T-helper 17 cell (primary cell): Measurements from ENCODE around the gene RAB11FIP4. TPM values are rescaled to one million over a fixed set of nuclear protein-coding genes. Genes with fewer than 3 reads are reported as not detected.

ENCODE experiments used
- ATAC-seq: fragments of 150-1000 bp; cut with Tn5 transposase; 2 replicates; pipeline ENCODE4 v1.10.0; 2021; ENCODE audit warnings: mild to moderate bottlenecking, moderate library complexity
- DNase-seq, 3 donors: peaks; one replicate each; pipeline versions ENCODE4 v3.0.0 to v3.0.0-alpha.2; 2020 to 2021
- H3K9me3 ChIP-seq: one replicate; pipeline ENCODE4 v1.7.0; 2013; ENCODE audit warnings: low read length, mild to moderate bottlenecking; ENCODE audit not compliant: control insufficient read depth, poor library complexity, severe bottlenecking
- H3K27ac Mint-ChIP-seq: one replicate; pipeline ENCODE4 v1.8.0; 2022; ENCODE audit warnings: mild to moderate bottlenecking, moderate library complexity, mixed read lengths
- H3K27me3 Mint-ChIP-seq: one replicate; pipeline ENCODE4 v1.8.0; 2022; ENCODE audit warnings: mixed read lengths
- H3K36me3 Mint-ChIP-seq: one replicate; pipeline ENCODE4 v1.8.0; 2022; ENCODE audit warnings: low read depth, mixed read lengths
- H3K4me1 Mint-ChIP-seq: one replicate; pipeline ENCODE4 v1.8.0; 2022; ENCODE audit warnings: mild to moderate bottlenecking, mixed read lengths
- H3K4me3 Mint-ChIP-seq: one replicate; pipeline ENCODE4 v1.8.0; 2022; ENCODE audit warnings: mild to moderate bottlenecking, moderate library complexity, mixed read lengths
- total RNA-seq, 4 donors: library from RNA in 2 of 4; stranded (reverse) in 2 of 4; gene quantifications; one replicate each; pipeline ENCODE4 v1.2.3 and lab custom pipeline; 2022 to 2026

The RAB11FIP4 gene
- total RNA-seq, 2 donors from 2014 or later = 47.4 to 61.9 TPM

GRCh38 chr17:31456814-31457213, 65.3 kb downstream of the RAB11FIP4 start:
- Mint-ChIP-seq H3K4me3 (no peak overlapping the region), H3K27ac (no peak overlapping the region), H3K27me3 (no peaks in the 10 kb centered on the region), H3K36me3 (no peaks in the 10 kb centered on the region), H3K4me1 (peaks cover 2% of the 10 kb centered on the region)
- ATAC-seq (no peak), DNase-seq (no peak)
- no peaks in the 10 kb centered on the region for H3K9me3 ChIP-seq

GRCh38 chr17:31457391-31458234, 66.1 kb downstream of the RAB11FIP4 start:
- Mint-ChIP-seq H3K36me3 (no peaks in the 10 kb centered on the region), H3K27ac (no peak overlapping the region), H3K27me3 (no peaks in the 10 kb centered on the region), H3K4me1 (peaks cover under 1% of the 10 kb centered on the region), H3K4me3 (no peak overlapping the region)
- ATAC-seq = no peak
- H3K9me3 ChIP-seq = no peaks in the 10 kb centered on the region
- DNase-seq = no peak

- H3K27ac Mint-ChIP-seq = no peak overlapping the region
- H3K4me1 Mint-ChIP-seq = no peaks in the 10 kb centered on the region
These were observed 67.4 kb downstream of the RAB11FIP4 start for GRCh38 chr17:31458829-31459228.

GRCh38 chr17:31459716-31460115, 68.2 kb downstream of the RAB11FIP4 start:
- Mint-ChIP-seq H3K27ac (no peak overlapping the region), H3K27me3 (no peaks in the 10 kb centered on the region), H3K4me3 (no peak overlapping the region), H3K4me1 (no peaks in the 10 kb centered on the region), H3K36me3 (no peaks in the 10 kb centered on the region)
- H3K9me3 ChIP-seq = no peaks in the 10 kb centered on the region
- ATAC-seq (no peak), DNase-seq (no peak)

More at GRCh38 chr17:31458829-31459228, 67.4 kb downstream of the RAB11FIP4 start:
- no peak overlapping the region for H3K4me3 Mint-ChIP-seq
- ATAC-seq = no peak
- no peak for DNase-seq
- no peaks in the 10 kb centered on the region for H3K27me3 Mint-ChIP-seq
- no peaks in the 10 kb centered on the region for H3K9me3 ChIP-seq
- no peaks in the 10 kb centered on the region for H3K36me3 Mint-ChIP-seq

- H3K27ac Mint-ChIP-seq = no peak overlapping the region
- H3K27me3 Mint-ChIP-seq = no peaks in the 10 kb centered on the region
- H3K4me3 Mint-ChIP-seq = no peak overlapping the region
- no peaks in the 10 kb centered on the region for H3K36me3 Mint-ChIP-seq
- no peaks in the 10 kb centered on the region for H3K9me3 ChIP-seq
- no peak for ATAC-seq
- H3K4me1 Mint-ChIP-seq = no peaks in the 10 kb centered on the region
- DNase-seq = no peak
These were observed 68.8 kb downstream of the RAB11FIP4 start for GRCh38 chr17:31460226-31460721.

- Mint-ChIP-seq H3K27ac (no peak overlapping the region), H3K27me3 (no peaks in the 10 kb centered on the region), H3K4me3 (no peak overlapping the region), H3K36me3 (no peaks in the 10 kb centered on the region), H3K4me1 (no peaks in the 10 kb centered on the region)
- no peak for DNase-seq
- no peaks in the 10 kb centered on the region for H3K9me3 ChIP-seq
- no peak for ATAC-seq
These were observed 69.8 kb downstream of the RAB11FIP4 start for GRCh38 chr17:31461227-31461810.

- DNase-seq (no peak), ATAC-seq (no peak)
- H3K4me3 Mint-ChIP-seq = no peak overlapping the region
- peaks cover under 1% of the 10 kb centered on the region for H3K4me1 Mint-ChIP-seq
- H3K27ac Mint-ChIP-seq = no peak overlapping the region
- H3K36me3 Mint-ChIP-seq = no peaks in the 10 kb centered on the region
- no peaks in the 10 kb centered on the region for H3K27me3 Mint-ChIP-seq
- H3K9me3 ChIP-seq = no peaks in the 10 kb centered on the region
These were observed 70.8 kb downstream of the RAB11FIP4 start for GRCh38 chr17:31462261-31462660.

- no peak for DNase-seq
- Mint-ChIP-seq H3K4me3 (no peak overlapping the region), H3K27ac (no peak overlapping the region), H3K36me3 (no peaks in the 10 kb centered on the region), H3K4me1 (peaks cover 8% of the 10 kb centered on the region), H3K27me3 (no peaks in the 10 kb centered on the region)
- H3K9me3 ChIP-seq = no peaks in the 10 kb centered on the region
- no peak for ATAC-seq
These were observed 74.8 kb downstream of the RAB11FIP4 start for GRCh38 chr17:31466096-31466760.

GRCh38 chr17:31467502-31468256, 76.2 kb downstream of the RAB11FIP4 start:
- Mint-ChIP-seq H3K4me3 (no peak overlapping the region), H3K4me1 (peaks cover 8% of the 10 kb centered on the region), H3K27me3 (peaks cover 6% of the 10 kb centered on the region), H3K36me3 (no peaks in the 10 kb centered on the region), H3K27ac (no peak overlapping the region)
- DNase-seq (no peak), ATAC-seq (no peak)
- H3K9me3 ChIP-seq = no peaks in the 10 kb centered on the region

- Mint-ChIP-seq H3K4me3 (no peak overlapping the region), H3K4me1 (peaks cover 8% of the 10 kb centered on the region), H3K27ac (peak overlapping the region; percentile 67), H3K27me3 (peaks cover 14% of the 10 kb centered on the region), H3K36me3 (no peaks in the 10 kb centered on the region)
- DNase-seq (no peak), ATAC-seq (no peak)
- no peaks in the 10 kb centered on the region for H3K9me3 ChIP-seq
These were observed 78.5 kb downstream of the RAB11FIP4 start for GRCh38 chr17:31469959-31470358.

- no peaks in the 10 kb centered on the region for H3K9me3 ChIP-seq
- DNase-seq = no peak
- Mint-ChIP-seq H3K27ac (peak overlapping the region; percentile 67), H3K4me3 (no peak overlapping the region), H3K4me1 (peaks cover 8% of the 10 kb centered on the region), H3K27me3 (peaks cover 14% of the 10 kb centered on the region), H3K36me3 (no peaks in the 10 kb centered on the region)
- ATAC-seq = no peak
These were observed 79.1 kb downstream of the RAB11FIP4 start for GRCh38 chr17:31470592-31470991.

GRCh38 chr17:31472137-31472536, 80.7 kb downstream of the RAB11FIP4 start:
- no peak overlapping the region for H3K27ac Mint-ChIP-seq
- H3K4me1 Mint-ChIP-seq = peaks cover 8% of the 10 kb centered on the region

More at GRCh38 chr17:31472137-31472536, 80.7 kb downstream of the RAB11FIP4 start:
- no peaks in the 10 kb centered on the region for H3K9me3 ChIP-seq
- Mint-ChIP-seq H3K36me3 (no peaks in the 10 kb centered on the region), H3K27me3 (peaks cover 16% of the 10 kb centered on the region), H3K4me3 (no peak overlapping the region)
- DNase-seq (no peak), ATAC-seq (no peak)
